Measurements from ENCODE around the gene CTDP1. TPM values are rescaled to one million over a fixed set of nuclear protein-coding genes. Genes with fewer than 3 reads are reported as not detected.

The CTDP1 gene
- total and polyA plus RNA-seq, 4 donors: 2.7 to 13.9 (median 10.5) TPM

DNA sequence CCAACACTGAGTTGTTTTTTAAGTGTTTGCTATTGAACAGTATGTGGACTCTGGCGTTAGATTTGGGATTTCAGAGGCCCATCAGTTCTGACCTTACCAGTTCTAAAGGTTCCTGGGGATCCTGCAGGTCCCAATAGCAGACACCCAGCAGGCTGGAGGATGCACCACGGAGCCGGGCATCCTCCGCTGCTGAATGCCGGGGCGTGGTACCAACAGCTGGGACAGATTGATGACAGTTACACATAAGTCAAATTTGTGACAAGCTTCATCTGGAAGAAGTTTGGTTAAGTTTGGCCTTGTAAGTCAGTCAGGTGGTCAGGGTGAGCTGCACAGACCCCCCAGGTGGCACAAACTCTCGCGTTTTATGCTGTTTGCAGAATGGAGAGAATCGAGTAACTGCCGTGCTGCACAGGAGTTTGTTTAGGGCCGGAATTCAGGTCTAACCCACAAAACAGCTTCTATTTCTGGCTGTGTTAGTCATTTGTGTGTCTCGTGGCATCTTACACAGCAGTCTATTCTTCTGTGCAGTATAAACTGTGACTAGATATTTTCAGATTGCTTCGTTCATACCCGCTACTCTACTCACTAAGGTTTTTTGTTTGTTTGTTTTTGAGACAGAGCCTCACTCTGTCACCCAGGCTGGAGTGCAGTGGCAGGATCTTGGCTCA, 19.2 kb downstream of the CTDP1 start:
- DNase-seq (ENCODE audit: low spot score): no peak
- 92% methylated on average over 14 of the region's 14 CpGs for WGBS
- Histone ChIP-seq H3K27me3 (ENCODE audit: control insufficient read depth in 4 of 4, insufficient read depth in 4 of 4, low read length in 3 of 4) (no peaks in the 10 kb centered on the region), H3K4me3 (ENCODE audit: low read depth in 1 of 3, low read length in 3 of 3) (no peak overlapping the region), H3K9ac (ENCODE audit: low read depth in 1 of 2, low read length in 2 of 2) (no peak overlapping the region), H3K9me3 (ENCODE audit: control insufficient read depth in 4 of 4, low read length in 3 of 4) (no peaks in the 10 kb centered on the region), H3K36me3 (ENCODE audit: control insufficient read depth in 4 of 4, insufficient read depth in 3 of 4, low read depth in 1 of 4, low read length in 3 of 4) (peaks cover 17 to 52% (median 30%) of the 10 kb centered on the region in 4 donors), H3K4me1 (ENCODE audit: control insufficient read depth in 4 of 4, insufficient read depth in 4 of 4, low read length in 3 of 4) (no peaks in the 10 kb centered on the region), H3K27ac (ENCODE audit: low read depth in 1 of 2, low read length in 2 of 2) (no peak overlapping the region)
- TF ChIP-seq GABPA (IDR thresholded peaks at IDR 0.05 in 1 of 2, conservative IDR thresholded peaks at IDR 0.05 in 1 of 2) (no peak), JUND (IDR thresholded peaks at IDR 0.05) (no peak)
- TF ChIP-seq, protein P1, sequence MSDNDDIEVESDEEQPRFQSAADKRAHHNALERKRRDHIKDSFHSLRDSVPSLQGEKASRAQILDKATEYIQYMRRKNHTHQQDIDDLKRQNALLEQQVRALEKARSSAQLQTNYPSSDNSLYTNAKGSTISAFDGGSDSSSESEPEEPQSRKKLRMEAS (IDR thresholded peaks at IDR 0.05): no peak
- TF ChIP-seq, protein P2, sequence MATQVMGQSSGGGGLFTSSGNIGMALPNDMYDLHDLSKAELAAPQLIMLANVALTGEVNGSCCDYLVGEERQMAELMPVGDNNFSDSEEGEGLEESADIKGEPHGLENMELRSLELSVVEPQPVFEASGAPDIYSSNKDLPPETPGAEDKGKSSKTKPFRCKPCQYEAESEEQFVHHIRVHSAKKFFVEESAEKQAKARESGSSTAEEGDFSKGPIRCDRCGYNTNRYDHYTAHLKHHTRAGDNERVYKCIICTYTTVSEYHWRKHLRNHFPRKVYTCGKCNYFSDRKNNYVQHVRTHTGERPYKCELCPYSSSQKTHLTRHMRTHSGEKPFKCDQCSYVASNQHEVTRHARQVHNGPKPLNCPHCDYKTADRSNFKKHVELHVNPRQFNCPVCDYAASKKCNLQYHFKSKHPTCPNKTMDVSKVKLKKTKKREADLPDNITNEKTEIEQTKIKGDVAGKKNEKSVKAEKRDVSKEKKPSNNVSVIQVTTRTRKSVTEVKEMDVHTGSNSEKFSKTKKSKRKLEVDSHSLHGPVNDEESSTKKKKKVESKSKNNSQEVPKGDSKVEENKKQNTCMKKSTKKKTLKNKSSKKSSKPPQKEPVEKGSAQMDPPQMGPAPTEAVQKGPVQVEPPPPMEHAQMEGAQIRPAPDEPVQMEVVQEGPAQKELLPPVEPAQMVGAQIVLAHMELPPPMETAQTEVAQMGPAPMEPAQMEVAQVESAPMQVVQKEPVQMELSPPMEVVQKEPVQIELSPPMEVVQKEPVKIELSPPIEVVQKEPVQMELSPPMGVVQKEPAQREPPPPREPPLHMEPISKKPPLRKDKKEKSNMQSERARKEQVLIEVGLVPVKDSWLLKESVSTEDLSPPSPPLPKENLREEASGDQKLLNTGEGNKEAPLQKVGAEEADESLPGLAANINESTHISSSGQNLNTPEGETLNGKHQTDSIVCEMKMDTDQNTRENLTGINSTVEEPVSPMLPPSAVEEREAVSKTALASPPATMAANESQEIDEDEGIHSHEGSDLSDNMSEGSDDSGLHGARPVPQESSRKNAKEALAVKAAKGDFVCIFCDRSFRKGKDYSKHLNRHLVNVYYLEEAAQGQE (IDR thresholded peaks at IDR 0.05): no peak

DNA sequence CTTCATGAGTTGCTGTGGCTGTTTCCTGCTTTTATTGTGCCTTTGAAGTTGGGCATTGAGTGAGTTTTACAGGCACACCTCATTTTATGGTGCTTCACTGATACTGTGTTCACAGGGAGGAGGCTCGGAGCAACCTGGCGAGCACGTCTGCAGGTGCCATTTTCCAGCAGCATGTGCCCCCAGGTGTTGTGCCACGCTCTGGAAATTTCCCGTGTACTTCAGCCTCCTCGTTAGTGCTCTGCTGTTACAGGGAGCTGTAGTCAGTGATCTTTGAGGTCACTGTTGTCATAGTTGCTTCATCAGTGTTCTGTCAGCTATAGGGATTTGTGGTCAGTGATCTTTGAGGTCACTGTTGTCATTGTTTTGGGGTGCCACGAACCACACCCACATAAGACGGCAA, 20.1 kb downstream of the CTDP1 start:
- TF ChIP-seq JUND (IDR thresholded peaks at IDR 0.05): no peak
- TF ChIP-seq HNF4A (conservative IDR thresholded peaks at IDR 0.05): no peak
- TF ChIP-seq, protein P2 (IDR thresholded peaks at IDR 0.05): no peak
- no peak for TF ChIP-seq RXRA (IDR thresholded peaks at IDR 0.05)
- TF ChIP-seq FOXA2 (IDR thresholded peaks at IDR 0.05): no peak
- no peak for TF ChIP-seq SP1 (IDR thresholded peaks at IDR 0.05)
- TF ChIP-seq FOXA1 (IDR thresholded peaks at IDR 0.05): no peak
- TF ChIP-seq EGR1 (IDR thresholded peaks at IDR 0.05; ENCODE audit: low read depth in 2 of 2): no peak
- TF ChIP-seq, protein P3, sequence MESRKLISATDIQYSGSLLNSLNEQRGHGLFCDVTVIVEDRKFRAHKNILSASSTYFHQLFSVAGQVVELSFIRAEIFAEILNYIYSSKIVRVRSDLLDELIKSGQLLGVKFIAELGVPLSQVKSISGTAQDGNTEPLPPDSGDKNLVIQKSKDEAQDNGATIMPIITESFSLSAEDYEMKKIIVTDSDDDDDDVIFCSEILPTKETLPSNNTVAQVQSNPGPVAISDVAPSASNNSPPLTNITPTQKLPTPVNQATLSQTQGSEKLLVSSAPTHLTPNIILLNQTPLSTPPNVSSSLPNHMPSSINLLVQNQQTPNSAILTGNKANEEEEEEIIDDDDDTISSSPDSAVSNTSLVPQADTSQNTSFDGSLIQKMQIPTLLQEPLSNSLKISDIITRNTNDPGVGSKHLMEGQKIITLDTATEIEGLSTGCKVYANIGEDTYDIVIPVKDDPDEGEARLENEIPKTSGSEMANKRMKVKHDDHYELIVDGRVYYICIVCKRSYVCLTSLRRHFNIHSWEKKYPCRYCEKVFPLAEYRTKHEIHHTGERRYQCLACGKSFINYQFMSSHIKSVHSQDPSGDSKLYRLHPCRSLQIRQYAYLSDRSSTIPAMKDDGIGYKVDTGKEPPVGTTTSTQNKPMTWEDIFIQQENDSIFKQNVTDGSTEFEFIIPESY (IDR thresholded peaks at IDR 0.05): no peak
- TF ChIP-seq, protein P4, sequence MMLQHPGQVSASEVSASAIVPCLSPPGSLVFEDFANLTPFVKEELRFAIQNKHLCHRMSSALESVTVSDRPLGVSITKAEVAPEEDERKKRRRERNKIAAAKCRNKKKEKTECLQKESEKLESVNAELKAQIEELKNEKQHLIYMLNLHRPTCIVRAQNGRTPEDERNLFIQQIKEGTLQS (IDR thresholded peaks at IDR 0.05): no peak
- no peak for TF ChIP-seq RAD21 (IDR thresholded peaks at IDR 0.05)
- no peak for TF ChIP-seq TAF1 (conservative IDR thresholded peaks at IDR 0.05)
- TF ChIP-seq NR2F2 (IDR thresholded peaks at IDR 0.05): no peak
- no peak for TF ChIP-seq YY1 (IDR thresholded peaks at IDR 0.05)
- TF ChIP-seq, protein P1 (IDR thresholded peaks at IDR 0.05): no peak
- TF ChIP-seq HNF4G (IDR thresholded peaks at IDR 0.05): no peak
- no peak for TF ChIP-seq GABPA (IDR thresholded peaks at IDR 0.05 in 1 of 2, conservative IDR thresholded peaks at IDR 0.05 in 1 of 2)
- TF ChIP-seq, protein P5, sequence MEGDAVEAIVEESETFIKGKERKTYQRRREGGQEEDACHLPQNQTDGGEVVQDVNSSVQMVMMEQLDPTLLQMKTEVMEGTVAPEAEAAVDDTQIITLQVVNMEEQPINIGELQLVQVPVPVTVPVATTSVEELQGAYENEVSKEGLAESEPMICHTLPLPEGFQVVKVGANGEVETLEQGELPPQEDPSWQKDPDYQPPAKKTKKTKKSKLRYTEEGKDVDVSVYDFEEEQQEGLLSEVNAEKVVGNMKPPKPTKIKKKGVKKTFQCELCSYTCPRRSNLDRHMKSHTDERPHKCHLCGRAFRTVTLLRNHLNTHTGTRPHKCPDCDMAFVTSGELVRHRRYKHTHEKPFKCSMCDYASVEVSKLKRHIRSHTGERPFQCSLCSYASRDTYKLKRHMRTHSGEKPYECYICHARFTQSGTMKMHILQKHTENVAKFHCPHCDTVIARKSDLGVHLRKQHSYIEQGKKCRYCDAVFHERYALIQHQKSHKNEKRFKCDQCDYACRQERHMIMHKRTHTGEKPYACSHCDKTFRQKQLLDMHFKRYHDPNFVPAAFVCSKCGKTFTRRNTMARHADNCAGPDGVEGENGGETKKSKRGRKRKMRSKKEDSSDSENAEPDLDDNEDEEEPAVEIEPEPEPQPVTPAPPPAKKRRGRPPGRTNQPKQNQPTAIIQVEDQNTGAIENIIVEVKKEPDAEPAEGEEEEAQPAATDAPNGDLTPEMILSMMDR (IDR thresholded peaks at IDR 0.05; ENCODE audit: low read depth, low read length, missing input control): no peak
- Histone ChIP-seq H3K4me3 (ENCODE audit: low read depth in 1 of 3, low read length in 3 of 3) (no peak overlapping the region), H3K9ac (ENCODE audit: low read depth in 1 of 2, low read length in 2 of 2) (no peak overlapping the region), H3K9me3 (ENCODE audit: control insufficient read depth in 4 of 4, low read length in 3 of 4) (no peaks in the 10 kb centered on the region), H3K27ac (ENCODE audit: low read depth in 1 of 2, low read length in 2 of 2) (no peak overlapping the region), H3K4me1 (ENCODE audit: control insufficient read depth in 4 of 4, insufficient read depth in 4 of 4, low read length in 3 of 4) (no peaks in the 10 kb centered on the region), H3K27me3 (ENCODE audit: control insufficient read depth in 4 of 4, insufficient read depth in 4 of 4, low read length in 3 of 4) (no peaks in the 10 kb centered on the region), H3K36me3 (ENCODE audit: control insufficient read depth in 4 of 4, insufficient read depth in 3 of 4, low read depth in 1 of 4, low read length in 3 of 4) (peaks cover 19 to 58% (median 31%) of the 10 kb centered on the region in 4 donors)
- DNase-seq (ENCODE audit: low spot score): no peak
- WGBS: 90% methylated on average over 8 of the region's 8 CpGs

Measured in liver (tissue), 9 donors.